Mucosa of descending colon (tissue), 3 donors: Measurements from ENCODE around the gene INO80. TPM values are rescaled to one million over a fixed set of nuclear protein-coding genes. Genes with fewer than 3 reads are reported as not detected.
"Not testable (repeated sequence)": the region's sequence is repeated elsewhere in the genome, so short reads cannot be mapped to it uniquely, and the experiment has no call there.

Source experiments
- ATAC-seq: fragments of 200-7000 bp; cut with Tn5 transposase; one replicate; pipeline ENCODE4 v1.9.1; 2020; ENCODE audit warnings: mild to moderate bottlenecking, moderate library complexity
- DNase-seq, 3 donors: peaks; one replicate each; pipeline ENCODE4 v3.0.0-alpha.2; 2020
- H3K36me3 ChIP-seq: fragments of 200-600 bp; one replicate; pipeline ENCODE4 v1.8.0; 2021; ENCODE audit warnings: low read depth, mild to moderate bottlenecking
- H3K4me1 ChIP-seq: fragments of 200-600 bp; one replicate; pipeline ENCODE4 v1.8.0; 2021; ENCODE audit warnings: low read depth, mild to moderate bottlenecking
- H3K4me3 ChIP-seq: fragments of 200-600 bp; one replicate; pipeline ENCODE4 v1.8.0; 2021; ENCODE audit warnings: mild to moderate bottlenecking
- H3K9me3 ChIP-seq: fragments of 200-600 bp; one replicate; pipeline ENCODE4 v1.8.0; 2021; ENCODE audit warnings: mild to moderate bottlenecking
- CTCF ChIP-seq: fragments of 200-600 bp; IDR thresholded peaks from one replicate; pipeline ENCODE4 v1.8.0; 2022; ENCODE audit warnings: antibody characterized with exemption, mild to moderate bottlenecking
- intact Hi-C, 2 donors: fragments of 100-400 bp; cut with DNase I in 1 of 2; cut with micrococcal nuclease in 1 of 2; formaldehyde crosslinking; loops; one replicate each; pipeline versions ENCODE4 v1.11.0 to v1.11.1; 2022; cut with DNase I, micrococcal nuclease
- total RNA-seq, 3 donors: library from RNA; stranded (reverse); fragmentation: NEBNext Ultra II Directional in 2 of 3; extraction: Animal tissue kit (Norgen Biotek cat#: 25700) in 2 of 3; gene quantifications; one replicate each; pipeline versions ENCODE4 v1.2.1 to v1.2.4, GENCODE V29; 2021 to 2023
- donor health status: DM: no; HTN: no; CAD: no; lungs with moderate emphysema.
- donor health status: DM: no; HTN: no; CAD: no.
- donor health status: DM: no; HTN: yes; CAD: no.

The INO80 gene
- total RNA-seq, 3 donors from 2014 or later, result 22.7 to 28.0 (median 26.3) TPM

GRCh38 chr15:41139619-41140018 lies 23.5 kb upstream of the INO80 start:
- Histone ChIP-seq H3K9me3 (no peaks in the 10 kb centered on the region), H3K4me1 (no peaks in the 10 kb centered on the region), H3K4me3 (no peak overlapping the region), H3K36me3 (no peaks in the 10 kb centered on the region)
- DNase-seq, result no peak
- no peak for ATAC-seq
- no peak for TF ChIP-seq CTCF
- intact Hi-C loops, result no loop called here

- ATAC-seq, H3K9me3 ChIP-seq, intact Hi-C loops, H3K4me3 ChIP-seq, DNase-seq, H3K36me3 ChIP-seq, H3K4me1 ChIP-seq: not testable (repeated sequence)
Measured at GRCh38 chr15:41139112-41139511, 23.0 kb upstream of the INO80 start.

- H3K4me1 ChIP-seq, H3K4me3 ChIP-seq, H3K36me3 ChIP-seq, H3K9me3 ChIP-seq, ATAC-seq, intact Hi-C loops: not testable (repeated sequence)
- DNase-seq, result peak in 1 of 3 donors; percentile 38
Measured at GRCh38 chr15:41135580-41135979, 19.5 kb upstream of the INO80 start.

GRCh38 chr15:41133454-41133853 lies 17.4 kb upstream of the INO80 start:
- H3K4me3 ChIP-seq, result no peak overlapping the region
- H3K36me3 ChIP-seq, result no peaks in the 10 kb centered on the region
- ATAC-seq (no peak), DNase-seq (no peak)
- no peak for TF ChIP-seq CTCF
- H3K4me1 ChIP-seq, result no peaks in the 10 kb centered on the region
- intact Hi-C loops, result no loop called here
- no peaks in the 10 kb centered on the region for H3K9me3 ChIP-seq

GRCh38 chr15:41132094-41132493 lies 16.0 kb upstream of the INO80 start:
- H3K4me3 ChIP-seq, result not testable (repeated sequence)

GRCh38 chr15:41128174-41128902 lies 12.3 kb upstream of the INO80 start:
- H3K4me3 ChIP-seq, result no peak overlapping the region
- no peak for TF ChIP-seq CTCF
- intact Hi-C loops, result no loop called here
- H3K36me3 ChIP-seq, result no peaks in the 10 kb centered on the region
- ATAC-seq (no peak), DNase-seq (no peak)
- H3K4me1 ChIP-seq, result no peaks in the 10 kb centered on the region
- no peaks in the 10 kb centered on the region for H3K9me3 ChIP-seq

More at GRCh38 chr15:41132094-41132493, 16.0 kb upstream of the INO80 start:
- H3K4me1 ChIP-seq, intact Hi-C loops, H3K36me3 ChIP-seq, H3K9me3 ChIP-seq, ATAC-seq, DNase-seq: not testable (repeated sequence)

GRCh38 chr15:41125931-41126642 lies 10.0 kb upstream of the INO80 start:
- no peaks in the 10 kb centered on the region for H3K36me3 ChIP-seq
- ATAC-seq (peak; percentile 89), DNase-seq (peak in 1 of 3 donors; percentile 24)
- H3K4me1 ChIP-seq, result no peaks in the 10 kb centered on the region
- intact Hi-C loops, result no loop called here
- no peaks in the 10 kb centered on the region for H3K9me3 ChIP-seq
- no peak for TF ChIP-seq CTCF
- no peak overlapping the region for H3K4me3 ChIP-seq
